ENCODE measurements around the gene PPIB. TPM values are rescaled to one million over a fixed set of nuclear protein-coding genes. Genes with fewer than 3 reads are reported as not detected.

Gene PPIB
- total and polyA plus RNA-seq, 2 experiments from 2014 or later: 398 to 870 TPM

- no peak overlapping the region for H3K4me3 ChIP-seq
- H3K79me2 ChIP-seq (replicated peaks; ENCODE audit: insufficient read depth): no peaks in the 10 kb centered on the region
- ATAC-seq (no peak), DNase-seq (ENCODE audit: low spot score) (no peak)
- Mint-ChIP-seq H3K4me3 (no peak overlapping the region), H3K27ac (peak overlapping the region; percentile 67), H3K27me3 (ENCODE audit: insufficient read depth, low read depth, poor library complexity) (no peaks in the 10 kb centered on the region), H3K9me3 (no peaks in the 10 kb centered on the region), H3K36me3 (ENCODE audit: low read depth) (peaks cover 5% of the 10 kb centered on the region; the same call in 1 of the 3 replicates), H3K4me1 (peaks cover 5% of the 10 kb centered on the region; the same call in 1 of the 3 replicates)
- no peak for TF ChIP-seq CREB1 (CRISPR knock-in tag; IDR thresholded peaks at IDR 0.05; ENCODE audit: low read depth)
- TF ChIP-seq POLR2AphosphoS5 (IDR thresholded peaks at IDR 0.05; ENCODE audit: low read depth): no peak
- TF ChIP-seq CTCF (conservative IDR thresholded peaks at IDR 0.05; ENCODE audit: low read depth in 2 of 2): no peak
- no peak for TF ChIP-seq ZNF331 (CRISPR knock-in tag; IDR thresholded peaks at IDR 0.05; ENCODE audit: low read depth)
- TF ChIP-seq ZNF114 (CRISPR knock-in tag; IDR thresholded peaks at IDR 0.05): no peak
- no peak for TF ChIP-seq JUNB (IDR thresholded peaks at IDR 0.05; ENCODE audit: unreplicated experiment)
- no peak for TF ChIP-seq NANOG (IDR thresholded peaks at IDR 0.05; ENCODE audit: borderline replicate concordance)
- TF ChIP-seq EZH2phosphoT487 (IDR thresholded peaks at IDR 0.05; ENCODE audit: unreplicated experiment): no peak
- TF ChIP-seq ETS1 (IDR thresholded peaks at IDR 0.05): no peak
- TF ChIP-seq ZNF462 (CRISPR knock-in tag; IDR thresholded peaks at IDR 0.05): no peak
- no peak for TF ChIP-seq STAT1 (IDR thresholded peaks at IDR 0.05; ENCODE audit: unreplicated experiment)
- no peak for TF ChIP-seq EZH2 (IDR thresholded peaks at IDR 0.05; ENCODE audit: low read depth, unreplicated experiment)
- TF ChIP-seq REST (IDR thresholded peaks at IDR 0.05; ENCODE audit: unreplicated experiment): no peak
- no peaks in the 10 kb centered on the region for H4K20me1 ChIP-seq (replicated peaks; ENCODE audit: insufficient read depth)
- no peaks in the 10 kb centered on the region for H3K27me3 ChIP-seq (ENCODE audit: insufficient read depth)
- 0 out of 2 replicates have a peak, but pooled peaks cover 4% of the 10 kb centered on the region for H3F3A ChIP-seq (replicated peaks; ENCODE audit: low read depth)
- no peak overlapping the region for H3K4me2 ChIP-seq
- no peaks in the 10 kb centered on the region for H3K36me3 ChIP-seq (ENCODE audit: insufficient read depth)
- H3K4me1 ChIP-seq (ENCODE audit: insufficient read depth): no peaks in the 10 kb centered on the region
- no peaks in the 10 kb centered on the region for H3K9me2 ChIP-seq (ENCODE audit: insufficient read depth)
- H2AFZ ChIP-seq: no peak overlapping the region
- peak overlapping the region; percentile 16; the same call in 1 of the 2 replicates for H3K27ac ChIP-seq (ENCODE audit: low read depth)
These were observed 29.4 kb upstream of the PPIB start for GRCh38 chr15:64191971-64192830.
